Lung (tissue), 12 donors: ENCODE measurements around the gene ASMT. TPM values are rescaled to one million over a fixed set of nuclear protein-coding genes. Genes with fewer than 3 reads are reported as not detected.

Experiments used
- ATAC-seq: fragments of 200-7000 bp; cut with Tn5 transposase; one replicate; pipeline ENCODE4 v1.9.1; 2020; ENCODE audit warnings: moderate number of reproducible peaks; ENCODE audit not compliant: insufficient read depth, low FRiP score
- DNase-seq, 3 donors: peaks; one replicate each; pipeline ENCODE4 v3.0.0-alpha.2; 2013 to 2017
- H3K27ac ChIP-seq, 2 donors: one replicate each; pipeline ENCODE4 v1.5.1; 2013; ENCODE audit warnings: mild to moderate bottlenecking in 2 of 2, moderate library complexity in 2 of 2, control low read depth in 1 of 2, inconsistent platforms in 1 of 2, low read depth in 1 of 2, low read length in 1 of 2
- H3K27me3 ChIP-seq, 3 donors: one replicate each; pipeline ENCODE4 v1.5.1; 2013; ENCODE audit warnings: low read length in 2 of 3; ENCODE audit not compliant: control insufficient read depth in 3 of 3, insufficient read depth in 3 of 3
- H3K36me3 ChIP-seq, 4 donors: one replicate each; pipeline ENCODE4 v1.5.1; 2013; ENCODE audit warnings: low read length in 4 of 4, mild to moderate bottlenecking in 1 of 4, moderate library complexity in 1 of 4; ENCODE audit not compliant: control insufficient read depth in 4 of 4, insufficient read depth in 4 of 4
- H3K4me1 ChIP-seq, 5 donors: one replicate each; pipeline ENCODE4 v1.5.1; 2013; ENCODE audit warnings: low read length in 5 of 5, mild to moderate bottlenecking in 2 of 5, moderate library complexity in 1 of 5; ENCODE audit not compliant: control insufficient read depth in 5 of 5, insufficient read depth in 5 of 5
- H3K4me3 ChIP-seq: one replicate; pipeline ENCODE4 v1.5.1; 2013; ENCODE audit warnings: mild to moderate bottlenecking, control low read depth, moderate library complexity
- H3K9ac ChIP-seq, 2 donors: one replicate each; pipeline ENCODE4 v1.5.1; 2013; ENCODE audit warnings: low read length in 2 of 2, control low read depth in 1 of 2; ENCODE audit not compliant: insufficient read depth in 1 of 2
- H3K9me3 ChIP-seq, 4 donors: one replicate each; pipeline ENCODE4 v1.5.1; 2013; ENCODE audit warnings: low read length in 3 of 4, mild to moderate bottlenecking in 1 of 4, moderate library complexity in 1 of 4; ENCODE audit not compliant: control insufficient read depth in 4 of 4, insufficient read depth in 3 of 4
- CTCF ChIP-seq: IDR thresholded peaks from 2 replicates; pipeline ENCODE4 v1.5.1; 2012; ENCODE audit warnings: mild to moderate bottlenecking; ENCODE audit errors: control extremely low read depth, extremely low read depth
- WGBS, 2 donors: extraction: QIAGEN DNeasy Blood & Tissue Kit; methylation state at CpG; one replicate each; pipeline ENCODE4 v1.1.7; 2013; 5-methylcytosine and 5-hydroxymethylcytosine counted together
- polyA plus RNA-seq, 2 donors: library from polyadenylated mRNA; stranded (reverse); fragments of 200-250 nt; gene quantifications; one replicate each; pipeline ENCODE4 v1.2.1, GENCODE V29; 2013
- total RNA-seq, 2 donors: library from RNA; depleted of rRNA in 1 of 2; stranded (reverse); fragments of >200 nt in 1 of 2; gene quantifications; one replicate each; pipeline ENCODE4 v1.2.1, GENCODE V29; 2014 to 2021
- donor health status: control.
- donor health status: control.
- donor health status: Bipolar disorder and iron deficiency.
- donor health status: healthy.
- donor health status: DM: yes; HTN: yes; CAD: no.

The ASMT gene
- total and polyA plus RNA-seq, 4 donors = 0.09 to 0.63 (median 0.31) TPM

GRCh38 chrX:1661922-1662221 is 47.0 kb downstream of the ASMT start:
- Histone ChIP-seq H3K27ac (no peak overlapping the region), H3K9ac (no peak overlapping the region), H3K36me3 (no peaks in the 10 kb centered on the region), H3K9me3 (peaks cover 0 to 8% (median 0%) of the 10 kb centered on the region in 4 donors), H3K27me3 (peaks cover 0 to 7% (median 0%) of the 10 kb centered on the region in 3 donors), H3K4me1 (no peaks in the 10 kb centered on the region), H3K4me3 (no peak overlapping the region)
- ATAC-seq (no peak), DNase-seq (no peak)
- WGBS, 2 donors = 68 to 76% methylated on average over 15 of the region's 15 CpGs
- TF ChIP-seq CTCF = no peak

GRCh38 chrX:1667566-1667965 is 52.7 kb downstream of the ASMT start:
- ATAC-seq (no peak), DNase-seq (no peak)
- Histone ChIP-seq H3K4me3 (no peak overlapping the region), H3K27me3 (peaks cover 0 to 3% (median 0%) of the 10 kb centered on the region in 3 donors), H3K4me1 (no peaks in the 10 kb centered on the region), H3K9me3 (peaks cover 0 to 10% (median 0%) of the 10 kb centered on the region in 4 donors), H3K36me3 (no peaks in the 10 kb centered on the region), H3K9ac (no peak overlapping the region), H3K27ac (no peak overlapping the region)
- no peak for TF ChIP-seq CTCF
- 77 to 81% methylated on average over 6 of the region's 6 CpGs for WGBS, 2 donors

- peak; percentile 23 for TF ChIP-seq CTCF
- no peaks in the 10 kb centered on the region for H3K36me3 ChIP-seq
- no peak overlapping the region for H3K9ac ChIP-seq
- peaks cover 0 to 3% (median 0%) of the 10 kb centered on the region in 3 donors for H3K27me3 ChIP-seq
- WGBS, 2 donors = 76 to 78% methylated on average over 7 of the region's 7 CpGs
- DNase-seq (no peak), ATAC-seq (no peak)
- no peak overlapping the region for H3K27ac ChIP-seq
- H3K4me1 ChIP-seq = no peaks in the 10 kb centered on the region
- H3K4me3 ChIP-seq = no peak overlapping the region
- H3K9me3 ChIP-seq = peaks cover 0 to 3% (median 0%) of the 10 kb centered on the region in 4 donors
These were observed 58.5 kb downstream of the ASMT start for GRCh38 chrX:1673337-1673736.

GRCh38 chrX:1676866-1677265 is 62.0 kb downstream of the ASMT start:
- no peak for ATAC-seq
- WGBS, 2 donors = 88 to 89% methylated on average over 14 of the region's 14 CpGs
- H3K4me1 ChIP-seq = no peaks in the 10 kb centered on the region
- TF ChIP-seq CTCF = no peak
- no peak for DNase-seq
- peaks cover 0 to 3% (median 0%) of the 10 kb centered on the region in 4 donors for H3K9me3 ChIP-seq
- H3K27me3 ChIP-seq = peaks cover 0 to 5% (median 0%) of the 10 kb centered on the region in 3 donors
- H3K36me3 ChIP-seq = no peaks in the 10 kb centered on the region
- no peak overlapping the region for H3K27ac ChIP-seq
- H3K4me3 ChIP-seq = no peak overlapping the region
- H3K9ac ChIP-seq = no peak overlapping the region
